C1 segment of cervical spinal cord (tissue), 14 donors: ENCODE results near the gene MLF2.

Experiments used
- DNase-seq, 14 donors: peaks; one replicate each; lab custom pipeline; 2025; lab: John Stamatoyannopoulos, UW

The MLF2 gene

DNA sequence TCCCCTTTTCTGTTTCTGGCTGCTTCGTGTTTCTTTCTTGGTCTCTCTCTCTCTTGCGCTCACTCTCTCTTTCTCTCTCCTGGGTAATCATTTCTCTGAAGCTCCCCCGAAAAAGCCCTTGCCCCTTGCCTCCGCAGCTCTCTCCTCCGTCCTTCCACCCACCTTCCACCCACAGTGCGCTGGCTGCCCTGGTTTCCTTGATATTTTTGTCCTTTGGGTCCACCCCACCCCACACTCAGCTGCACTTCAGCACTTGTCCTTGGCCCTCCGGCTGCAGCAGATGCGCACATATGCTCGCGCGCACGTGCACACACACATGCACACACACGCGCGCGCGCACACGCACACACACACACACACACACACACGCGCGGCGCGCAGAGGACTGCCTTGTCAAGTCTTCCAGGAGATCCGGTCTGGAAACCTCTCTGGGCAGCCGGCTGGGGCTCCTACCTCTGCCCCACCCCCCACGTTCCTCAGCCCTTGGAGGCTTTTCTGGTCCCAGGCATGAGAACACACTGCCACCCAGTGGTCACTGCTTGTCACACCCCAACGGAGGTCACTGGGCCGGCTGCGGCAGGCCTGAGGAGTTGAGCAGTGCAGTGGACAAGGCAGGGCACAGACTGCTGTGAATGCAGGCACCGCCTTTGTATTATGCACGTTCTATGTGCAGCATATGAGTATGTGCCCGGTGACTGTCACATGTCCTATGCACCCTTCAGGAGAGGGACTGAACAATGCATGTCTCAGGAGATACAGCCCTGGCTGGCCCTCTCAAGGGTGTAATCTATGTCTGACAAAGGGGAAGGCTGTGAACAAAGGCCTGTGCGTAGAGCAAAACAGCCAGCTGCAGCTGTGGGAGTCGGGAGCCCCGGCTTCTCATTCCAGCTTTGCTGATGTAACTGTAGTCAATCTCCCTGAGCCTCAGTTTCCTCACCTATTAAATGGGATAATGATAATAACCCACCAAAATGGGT lies 25.9 kb upstream of the MLF2 start:
- DNase-seq = peak; percentile 40 to 96 (median 84)

- peak in 3 of 14 donors; percentile 31 to 76 (median 53) for DNase-seq
Observed at GRCh38 chr12:6778217-6778573, 25.3 kb upstream of the MLF2 start.

DNA sequence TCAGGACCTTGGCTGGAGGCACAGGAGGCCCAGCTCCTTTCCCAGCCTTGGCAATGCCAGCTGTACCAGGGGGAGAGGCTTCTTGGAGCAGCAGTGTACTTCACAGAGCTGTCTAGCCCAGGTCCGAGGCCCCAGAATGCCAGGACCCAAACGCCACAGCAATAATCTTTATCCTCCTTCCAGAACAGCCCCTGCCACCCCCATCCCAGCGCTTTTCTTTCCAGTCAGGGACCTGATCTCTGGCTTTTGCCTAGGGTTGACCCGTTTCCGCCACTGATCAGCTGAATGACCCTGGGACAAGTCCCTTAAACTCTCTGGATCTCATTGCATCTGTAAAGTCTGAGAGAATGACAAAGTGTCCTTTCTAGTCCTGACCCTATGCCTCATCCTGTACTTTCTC lies 24.4 kb upstream of the MLF2 start:
- DNase-seq = no peak

DNA sequence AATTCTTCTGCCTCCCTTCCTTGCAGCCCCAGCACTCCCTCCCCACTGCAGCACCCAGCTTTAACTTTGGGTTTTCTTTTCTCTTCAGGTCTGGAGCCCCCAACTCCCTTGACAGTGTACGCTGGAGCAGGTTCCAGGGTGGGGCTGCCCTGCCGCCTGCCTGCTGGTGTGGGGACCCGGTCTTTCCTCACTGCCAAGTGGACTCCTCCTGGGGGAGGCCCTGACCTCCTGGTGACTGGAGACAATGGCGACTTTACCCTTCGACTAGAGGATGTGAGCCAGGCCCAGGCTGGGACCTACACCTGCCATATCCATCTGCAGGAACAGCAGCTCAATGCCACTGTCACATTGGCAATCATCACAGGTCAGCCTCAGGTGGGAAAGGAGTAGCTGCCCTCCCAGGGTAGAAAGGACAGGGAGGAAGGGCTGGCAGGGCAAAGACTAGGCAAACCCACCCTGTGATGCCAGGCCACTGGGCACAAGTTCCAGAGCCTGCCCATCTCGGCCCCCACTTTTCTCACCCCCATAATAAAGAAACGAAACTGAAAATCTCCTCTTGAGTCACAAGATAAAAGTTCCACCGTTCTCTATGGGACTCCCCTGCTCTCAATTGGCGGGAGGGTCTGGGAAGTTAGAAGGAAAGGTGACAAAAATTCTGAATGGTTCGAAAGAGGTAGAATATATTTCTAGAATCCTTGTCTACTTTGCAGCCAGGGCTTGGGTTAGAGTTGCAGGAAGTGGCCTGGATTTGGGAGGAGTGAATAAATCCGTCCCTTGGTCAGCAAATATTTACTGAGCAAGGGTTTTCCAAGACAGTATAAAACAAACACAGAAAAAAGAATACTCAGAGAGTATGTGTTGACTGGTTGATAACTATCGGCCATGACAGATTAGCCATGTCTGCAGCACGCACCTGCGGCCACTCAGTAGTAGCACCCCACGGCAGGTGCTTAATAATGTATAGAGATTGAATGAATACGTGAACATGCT lies 22.5 kb upstream of the MLF2 start:
- no peak for DNase-seq

- no peak for DNase-seq
Observed at GRCh38 chr12:6774499-6775062, 21.6 kb upstream of the MLF2 start.

DNA sequence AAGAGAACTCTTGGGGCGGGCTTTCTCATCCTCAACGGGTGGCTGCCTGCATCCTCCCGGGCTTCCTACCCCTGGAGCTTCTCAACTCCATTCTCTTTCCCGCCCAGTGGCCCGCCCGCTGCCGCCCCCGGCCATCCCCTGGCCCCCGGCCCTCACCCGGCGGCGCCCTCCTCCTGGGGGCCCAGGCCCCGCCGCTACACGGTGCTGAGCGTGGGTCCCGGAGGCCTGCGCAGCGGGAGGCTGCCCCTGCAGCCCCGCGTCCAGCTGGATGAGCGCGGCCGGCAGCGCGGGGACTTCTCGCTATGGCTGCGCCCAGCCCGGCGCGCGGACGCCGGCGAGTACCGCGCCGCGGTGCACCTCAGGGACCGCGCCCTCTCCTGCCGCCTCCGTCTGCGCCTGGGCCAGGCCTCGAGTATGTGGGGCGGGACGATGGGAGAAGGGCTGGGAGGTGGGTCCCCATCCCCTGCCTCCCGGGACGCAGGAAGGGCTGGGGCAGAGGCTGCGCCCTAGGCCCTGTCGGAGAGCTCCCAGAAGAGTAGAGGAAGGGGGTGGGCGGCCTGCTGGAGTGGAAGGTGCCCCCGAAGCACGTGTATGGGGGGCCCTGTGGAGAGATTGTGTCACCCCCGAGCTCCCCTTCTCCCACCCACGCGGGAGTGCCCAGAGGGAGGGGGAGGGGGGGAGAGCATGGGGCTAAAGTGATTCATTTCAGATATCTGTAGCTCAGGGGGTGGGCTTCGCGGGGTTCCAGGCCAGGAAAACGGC lies 20.8 kb upstream of the MLF2 start:
- DNase-seq = no peak

DNA sequence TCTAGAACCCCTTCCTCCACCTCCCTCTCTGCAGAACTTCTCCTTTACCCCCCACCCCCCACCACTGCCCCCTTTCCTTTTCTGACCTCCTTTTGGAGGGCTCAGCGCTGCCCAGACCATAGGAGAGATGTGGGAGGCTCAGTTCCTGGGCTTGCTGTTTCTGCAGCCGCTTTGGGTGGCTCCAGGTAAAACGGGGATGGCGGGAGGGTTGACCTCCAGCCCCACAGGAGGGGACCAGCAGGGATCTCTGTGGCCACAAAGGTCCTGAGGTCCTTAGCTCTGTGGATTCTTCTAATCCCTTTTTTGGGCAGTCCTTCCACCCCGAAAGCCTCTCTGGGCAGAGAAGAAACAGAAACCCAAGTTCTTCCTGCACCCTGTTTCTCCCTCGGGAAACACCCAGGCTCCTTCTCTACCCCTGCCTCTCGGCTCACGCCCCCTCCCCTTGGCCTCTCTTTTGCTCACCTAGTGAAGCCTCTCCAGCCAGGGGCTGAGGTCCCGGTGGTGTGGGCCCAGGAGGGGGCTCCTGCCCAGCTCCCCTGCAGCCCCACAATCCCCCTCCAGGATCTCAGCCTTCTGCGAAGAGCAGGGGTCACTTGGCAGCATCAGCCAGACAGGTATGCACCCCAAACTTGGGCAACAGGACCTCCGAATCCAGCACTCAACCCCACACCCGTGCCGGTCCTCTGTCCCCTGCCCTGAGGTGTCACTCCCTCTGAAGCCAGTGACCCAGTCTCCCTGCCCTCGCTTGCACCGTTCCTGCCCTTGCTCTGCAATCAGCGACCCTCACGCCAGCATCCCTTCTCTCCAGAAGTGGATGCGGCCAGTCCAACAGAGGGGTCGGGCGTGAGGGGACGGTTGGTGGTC lies 20.0 kb upstream of the MLF2 start:
- no peak for DNase-seq

- DNase-seq = peak in 2 of 14 donors; percentile 7 to 16
Observed at GRCh38 chr12:6772331-6772695, 19.4 kb upstream of the MLF2 start, which contains the start of gene LAG3. Gene LAG3, plus strand, starts transcription at chr12:6772520. Its CDS starts 333 bp downstream, at chr12:6772853.

- no peak for DNase-seq
Observed at GRCh38 chr12:6771509-6772330, 18.8 kb upstream of the MLF2 start.

- peak in 2 of 14 donors; percentile 17 to 22 for DNase-seq
Observed at GRCh38 chr12:6771091-6771495, 18.2 kb upstream of the MLF2 start.

DNA sequence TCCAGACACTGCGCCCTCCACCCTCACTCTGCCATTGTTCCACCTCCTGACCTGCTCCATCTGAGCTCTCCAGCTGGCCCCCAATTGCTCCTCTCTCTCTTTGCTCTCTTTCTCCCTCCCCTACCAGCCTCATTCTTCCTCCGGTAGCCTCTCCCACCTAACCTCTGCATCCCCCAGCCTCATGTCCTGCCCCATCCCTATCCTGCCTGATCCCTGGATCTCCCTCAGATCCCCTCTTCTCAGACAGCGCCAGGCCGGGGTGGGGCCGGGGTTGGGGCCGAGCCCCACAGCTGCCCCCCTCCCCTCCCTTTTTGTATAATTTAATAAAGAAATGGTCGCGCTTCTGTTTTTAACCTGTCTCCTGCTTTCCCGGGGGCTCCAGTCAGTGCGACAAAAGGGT lies 17.7 kb upstream of the MLF2 start:
- DNase-seq = no peak

- DNase-seq = no peak
Observed at GRCh38 chr12:6770094-6770493, 17.2 kb upstream of the MLF2 start.

- no peak for DNase-seq
Observed at GRCh38 chr12:6769666-6770065, 16.7 kb upstream of the MLF2 start.

DNA sequence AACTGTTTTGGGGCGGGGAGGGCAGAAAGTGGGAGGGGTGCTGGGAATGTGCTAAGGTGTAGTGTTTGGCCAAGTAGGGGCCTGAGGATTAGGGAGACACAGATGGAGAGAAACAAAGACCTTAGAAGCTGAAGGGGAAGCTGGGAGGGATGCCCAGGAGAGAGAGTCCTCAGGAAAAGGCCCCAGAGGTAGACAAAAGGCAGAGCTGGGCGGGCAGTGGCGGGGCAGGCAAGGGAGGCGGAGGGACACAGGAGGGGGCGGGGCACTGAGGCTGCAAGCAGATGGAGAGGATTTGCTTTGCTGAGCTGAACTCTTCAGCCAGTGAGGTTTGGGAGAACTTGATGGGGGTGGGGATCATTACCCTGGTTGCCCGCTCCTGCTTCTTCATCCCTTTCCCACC lies 16.0 kb upstream of the MLF2 start:
- peak in 4 of 14 donors; percentile 7 to 76 (median 15) for DNase-seq

GRCh38 chr12:6768437-6768914 lies 15.5 kb upstream of the MLF2 start:
- DNase-seq = peak in 1 of 14 donors; percentile 23

GRCh38 chr12:6767353-6768319 lies 14.7 kb upstream of the MLF2 start:
- peak in 1 of 14 donors; percentile 47 for DNase-seq

DNA sequence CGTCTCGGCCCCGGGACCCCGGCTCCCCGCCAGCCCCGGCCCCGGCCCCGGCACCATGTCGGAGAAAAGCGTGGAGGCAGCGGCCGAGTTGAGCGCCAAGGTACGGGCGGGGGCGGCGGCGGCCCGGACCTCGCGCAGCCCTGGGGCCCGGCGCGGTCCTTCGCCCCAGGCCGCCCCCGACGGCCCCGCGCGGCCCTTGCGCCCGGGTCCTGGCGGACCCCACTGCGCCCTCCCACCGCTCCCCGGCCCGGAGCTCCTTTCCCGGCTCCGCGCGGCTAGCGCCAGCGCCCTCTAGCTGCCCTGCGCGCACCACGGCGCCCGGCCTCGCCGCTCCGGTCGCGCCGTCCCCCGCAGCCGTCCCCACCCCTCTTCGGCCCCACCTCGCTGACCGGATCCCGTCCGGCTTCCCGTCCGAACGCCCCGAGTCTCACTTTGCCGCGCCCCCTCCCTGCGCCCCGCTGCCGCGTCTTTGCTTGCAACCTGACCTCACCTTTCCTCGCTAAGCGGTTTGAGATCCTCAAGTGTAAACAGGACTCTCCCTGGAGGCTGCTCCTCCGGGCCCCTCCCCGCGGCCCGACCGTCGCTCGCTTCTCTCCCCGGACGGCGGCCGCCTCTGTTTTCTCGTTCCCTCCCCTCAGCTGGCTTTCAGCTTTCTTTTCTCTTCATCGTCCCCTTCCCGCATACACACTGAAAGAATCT lies 13.9 kb upstream of the MLF2 start:
- peak in 11 of 14 donors; percentile 20 to 73 (median 50) for DNase-seq
